NCI-H2196 (cell line): ENCODE data around the gene TSHZ2.

Experiments
- DNase-seq: peaks from one replicate; lab custom pipeline; 2025; ENCODE audit not compliant: unreplicated experiment; lab: John Stamatoyannopoulos, UW

The TSHZ2 gene

DNA sequence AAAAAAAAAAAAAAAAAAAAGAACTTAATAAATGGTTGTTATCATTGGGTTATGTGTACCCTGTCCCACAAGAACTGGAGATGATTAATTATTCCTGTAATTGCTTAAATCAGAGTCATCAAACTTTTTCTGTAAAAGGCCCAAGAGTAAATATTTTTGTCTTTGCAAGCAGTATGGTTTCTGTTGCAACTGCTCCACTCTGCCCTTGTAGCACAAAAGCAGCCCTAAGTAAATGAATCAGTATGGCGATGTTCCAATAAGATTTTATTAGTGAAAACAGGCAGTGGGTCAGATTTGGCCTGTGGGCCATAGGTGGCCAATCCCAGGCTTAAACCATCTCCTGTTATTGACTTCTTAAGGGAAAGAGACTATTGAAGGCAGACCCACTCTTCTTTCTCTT is 252.7 kb downstream of the TSHZ2 start:
- DNase-seq, result no peak

DNA sequence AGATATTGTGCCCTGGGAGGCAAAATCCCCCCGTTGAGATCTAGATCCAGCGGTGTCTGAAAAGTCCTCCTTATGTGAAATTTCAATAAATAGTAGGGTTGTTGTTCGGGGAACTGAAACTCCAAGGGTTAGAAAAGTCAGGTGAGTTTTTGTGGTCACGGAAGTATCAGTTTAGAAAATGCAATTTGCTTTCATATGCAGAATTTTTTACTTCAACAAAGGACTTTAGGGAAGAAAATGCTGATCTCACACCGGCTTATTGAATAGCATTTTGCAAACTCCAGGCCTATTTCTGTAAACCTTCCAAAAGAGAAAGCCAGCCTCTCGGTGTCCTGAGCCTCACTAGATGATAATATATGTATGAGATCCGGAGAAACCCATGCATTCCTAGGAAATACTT is 254.7 kb downstream of the TSHZ2 start:
- DNase-seq, result no peak

DNA sequence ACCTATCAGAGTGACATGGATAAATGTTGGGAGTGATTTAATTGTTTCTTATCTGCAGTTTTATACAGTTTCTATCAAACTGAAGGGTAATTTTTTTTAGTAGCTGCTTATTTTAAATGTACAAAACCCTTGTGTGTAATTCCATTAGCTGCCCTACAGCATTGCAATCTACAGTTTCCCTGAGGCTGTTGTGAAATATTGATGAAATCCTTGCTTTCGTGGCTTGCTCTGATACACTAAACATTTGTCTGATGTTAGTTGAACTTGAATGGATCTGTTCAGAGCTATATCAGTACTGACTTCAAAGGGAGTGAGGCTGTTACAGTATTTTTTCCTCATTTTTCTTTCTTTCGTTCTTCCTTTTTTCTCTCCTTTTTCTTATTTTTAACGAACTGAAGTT is 255.4 kb downstream of the TSHZ2 start:
- no peak for DNase-seq

DNA sequence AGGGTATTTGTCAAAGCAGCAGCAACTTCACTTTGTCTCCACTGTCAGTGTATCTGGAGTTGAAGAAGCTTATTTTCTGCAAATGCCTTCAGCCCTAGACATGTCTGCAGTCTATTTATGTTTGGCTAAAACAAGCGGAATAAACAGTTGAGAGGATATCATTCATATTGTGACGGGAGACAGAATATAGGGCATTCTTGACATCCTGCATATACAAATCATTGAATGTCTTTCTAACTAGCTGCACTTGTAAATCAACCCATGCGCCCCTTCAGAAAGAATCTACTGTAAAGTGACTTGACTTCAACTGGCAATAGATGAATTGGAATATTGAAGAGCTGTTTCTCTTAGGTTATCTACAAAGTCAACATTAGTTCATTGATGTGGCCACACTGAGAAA is 258.9 kb downstream of the TSHZ2 start:
- DNase-seq, result no peak

DNA sequence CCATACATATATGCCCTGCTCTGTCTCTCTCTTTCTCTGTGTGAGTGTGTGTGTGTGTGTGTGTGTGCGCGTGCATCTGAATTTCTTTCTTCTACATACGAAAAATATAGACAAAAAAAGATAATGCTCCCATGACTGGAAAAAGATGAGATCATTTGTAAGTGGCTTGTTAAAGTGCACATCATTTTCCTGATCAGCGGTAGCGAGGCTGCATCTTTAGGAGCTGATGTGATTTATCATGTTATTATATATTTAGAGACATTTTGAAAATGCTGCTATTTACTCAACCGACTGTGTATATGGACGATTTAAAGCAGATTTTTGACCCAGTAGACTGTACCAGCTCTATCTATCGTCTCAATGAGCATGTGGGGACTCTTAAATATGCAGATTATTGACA is 265.3 kb downstream of the TSHZ2 start:
- DNase-seq, result no peak

DNA sequence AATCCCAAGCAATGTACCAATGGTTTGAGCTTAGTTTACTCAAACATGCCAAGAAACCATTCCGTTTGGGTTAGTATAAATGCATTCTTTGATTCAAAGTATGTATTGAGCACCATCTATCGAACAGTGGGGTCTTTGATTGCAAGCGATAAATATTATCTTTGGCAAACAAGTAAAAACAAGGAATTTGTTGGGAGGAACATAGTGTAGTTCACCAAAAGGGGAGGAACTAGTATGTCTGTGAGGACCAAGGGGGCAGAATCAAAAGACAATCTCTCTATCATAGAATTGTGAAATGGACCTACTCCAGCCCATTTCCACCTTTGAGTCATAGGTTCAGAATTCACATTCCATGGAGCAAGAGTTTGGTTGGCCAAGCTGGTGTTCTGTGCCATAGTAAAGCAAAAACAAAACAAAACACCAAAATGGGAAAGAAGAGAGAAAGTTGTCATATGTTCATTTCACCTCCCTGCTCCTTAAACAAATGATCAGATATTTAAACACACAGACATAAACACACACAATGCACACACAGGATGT is 266.0 kb downstream of the TSHZ2 start:
- DNase-seq, result no peak

DNA sequence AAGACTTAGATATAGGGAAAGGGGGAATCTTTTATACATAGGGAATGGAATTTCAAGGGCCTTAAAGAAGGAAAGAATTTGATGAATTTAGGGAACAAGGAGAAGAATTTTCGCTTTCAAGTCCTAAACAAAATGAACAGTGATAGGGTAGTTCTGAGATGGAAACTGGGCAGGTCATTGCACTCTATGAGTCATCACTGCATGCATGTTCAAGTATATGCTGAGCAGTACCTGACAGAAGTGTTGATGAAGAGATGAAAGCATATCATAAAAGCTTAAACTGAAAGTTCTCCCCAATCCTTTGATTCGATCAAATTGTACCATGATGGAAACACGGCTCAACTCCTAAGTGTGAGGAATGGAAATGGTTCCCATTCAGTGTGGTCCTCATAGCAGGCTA is 271.0 kb downstream of the TSHZ2 start:
- DNase-seq, result no peak

DNA sequence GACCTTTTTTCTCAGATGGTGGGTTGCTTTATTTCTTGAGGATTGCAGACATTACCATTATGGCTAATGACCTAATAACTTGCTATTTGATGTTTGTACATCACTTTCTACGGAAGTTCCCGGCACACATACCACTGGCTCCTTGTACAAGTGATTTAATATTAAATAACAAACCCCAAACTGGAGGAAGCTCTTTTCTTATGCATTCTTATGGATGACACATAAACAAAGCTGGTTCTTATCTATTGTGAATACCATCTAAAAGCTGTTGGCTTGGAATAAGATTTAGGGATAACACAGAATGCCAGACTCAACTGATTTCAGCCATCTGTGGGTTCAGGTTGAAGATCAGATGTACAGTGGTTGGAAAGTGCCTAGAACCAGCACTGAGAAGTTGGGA is 272.6 kb downstream of the TSHZ2 start:
- DNase-seq, result no peak

DNA sequence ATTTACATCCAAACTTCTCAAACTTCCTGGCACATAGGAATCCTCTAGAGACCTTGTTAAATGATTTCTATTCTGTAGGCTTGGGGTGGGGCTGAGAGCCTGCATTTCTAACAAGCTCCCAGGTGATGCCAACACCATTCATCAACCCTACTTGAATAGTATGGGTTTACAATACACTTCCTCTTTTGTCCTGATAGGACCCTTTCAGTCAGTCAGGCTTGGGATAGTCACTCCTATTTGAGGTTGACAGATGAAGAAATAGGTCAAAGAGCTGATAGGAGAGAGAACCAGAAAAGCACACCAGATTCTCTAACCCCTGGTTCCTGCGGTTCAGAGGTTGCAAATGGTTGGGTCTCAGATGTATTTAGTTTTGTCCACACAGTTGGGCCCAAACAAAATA is 273.4 kb downstream of the TSHZ2 start:
- no peak for DNase-seq

DNA sequence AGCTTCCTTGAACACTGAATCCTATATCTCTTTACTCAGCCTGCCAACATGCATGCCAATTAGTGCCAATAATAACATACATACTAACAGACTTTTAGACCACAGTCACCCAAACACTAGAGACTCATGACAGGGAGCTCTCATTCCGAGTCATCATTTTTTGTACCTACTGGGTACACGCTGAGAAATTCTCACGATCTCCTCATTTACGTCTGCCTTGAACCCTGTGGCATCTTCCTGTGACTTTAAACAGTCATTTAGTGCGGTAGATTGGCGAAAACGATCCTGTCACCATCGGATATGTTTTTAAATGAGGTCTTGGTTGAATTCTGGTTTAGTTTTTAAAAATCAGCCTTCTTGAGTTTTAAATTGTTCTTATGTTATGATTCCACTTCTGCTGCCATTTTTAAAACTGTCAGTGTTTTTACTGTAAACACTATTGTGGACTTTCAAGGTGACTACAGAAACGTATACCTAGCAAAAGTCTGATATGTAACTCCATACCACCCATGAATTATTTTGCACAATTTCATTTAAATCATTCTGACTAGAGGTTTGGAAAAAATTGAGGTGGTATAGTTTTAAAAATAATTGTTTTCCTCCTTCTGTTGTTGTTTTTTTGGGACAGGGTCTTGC is 275.4 kb downstream of the TSHZ2 start:
- DNase-seq, result no peak

DNA sequence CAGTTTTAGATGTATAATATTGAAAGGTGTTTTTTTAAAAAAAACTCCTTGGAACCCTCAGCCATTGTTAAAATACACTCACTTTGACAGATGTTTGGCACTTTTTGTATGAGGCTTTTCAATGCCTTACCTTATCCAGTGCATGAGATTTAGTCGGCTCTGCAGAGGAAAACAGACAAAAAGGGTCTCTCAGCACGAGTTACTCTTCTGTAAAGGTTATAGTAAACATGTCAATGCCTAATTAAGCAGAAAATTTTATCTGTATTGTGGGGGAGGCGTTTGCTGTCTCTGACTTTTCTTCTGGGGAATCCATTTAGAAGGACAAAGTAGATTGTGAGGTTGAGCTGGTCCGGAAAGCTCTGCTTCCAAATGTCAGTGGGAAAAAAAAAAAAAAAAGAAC is 278.3 kb downstream of the TSHZ2 start:
- no peak for DNase-seq

DNA sequence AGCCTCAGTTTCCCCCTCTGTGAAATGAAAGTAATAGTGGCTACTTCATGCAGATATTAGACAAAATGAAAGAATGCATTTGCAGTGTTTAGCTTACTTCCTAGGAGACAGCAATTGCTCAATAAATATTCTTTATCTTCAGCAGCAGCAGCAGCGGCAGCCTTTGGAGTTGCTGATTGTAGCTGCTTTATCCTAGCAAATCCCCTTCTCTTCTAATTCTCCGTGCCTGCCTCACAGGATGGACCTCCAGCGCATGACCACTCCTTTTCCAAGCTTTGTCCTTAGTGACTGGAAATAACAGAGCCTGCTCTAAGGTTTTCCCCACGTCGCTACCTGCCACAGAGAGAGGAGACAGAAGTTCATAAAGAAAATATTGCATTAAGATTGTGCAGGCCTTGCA is 279.8 kb downstream of the TSHZ2 start:
- no peak for DNase-seq

DNA sequence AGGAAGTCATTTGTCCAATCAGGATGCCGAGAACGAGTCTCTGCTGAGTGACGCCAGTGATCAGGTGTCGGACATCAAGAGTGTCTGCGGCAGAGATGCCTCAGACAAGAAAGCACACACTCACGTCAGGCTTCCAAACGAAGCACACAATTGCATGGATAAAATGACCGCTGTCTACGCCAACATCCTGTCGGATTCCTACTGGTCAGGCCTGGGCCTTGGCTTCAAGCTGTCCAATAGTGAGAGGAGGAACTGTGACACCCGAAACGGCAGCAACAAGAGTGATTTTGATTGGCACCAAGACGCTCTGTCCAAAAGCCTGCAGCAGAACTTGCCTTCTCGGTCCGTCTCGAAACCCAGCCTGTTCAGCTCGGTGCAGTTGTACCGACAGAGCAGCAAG is 281.5 kb downstream of the TSHZ2 start:
- DNase-seq, result no peak

DNA sequence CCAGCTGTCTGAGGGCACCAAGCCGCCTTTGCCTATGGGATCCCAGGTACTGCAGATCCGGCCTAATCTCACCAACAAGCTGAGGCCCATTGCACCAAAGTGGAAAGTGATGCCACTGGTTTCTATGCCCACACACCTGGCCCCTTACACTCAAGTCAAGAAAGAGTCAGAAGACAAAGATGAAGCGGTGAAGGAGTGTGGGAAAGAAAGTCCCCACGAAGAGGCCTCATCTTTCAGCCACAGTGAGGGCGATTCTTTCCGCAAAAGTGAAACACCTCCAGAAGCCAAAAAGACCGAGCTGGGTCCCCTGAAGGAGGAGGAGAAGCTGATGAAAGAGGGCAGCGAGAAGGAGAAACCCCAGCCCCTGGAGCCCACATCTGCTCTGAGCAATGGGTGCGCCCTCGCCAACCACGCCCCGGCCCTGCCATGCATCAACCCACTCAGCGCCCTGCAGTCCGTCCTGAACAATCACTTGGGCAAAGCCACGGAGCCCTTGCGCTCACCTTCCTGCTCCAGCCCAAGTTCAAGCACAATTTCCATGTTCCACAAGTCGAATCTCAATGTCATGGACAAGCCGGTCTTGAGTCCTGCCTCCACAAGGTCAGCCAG is 283.0 kb downstream of the TSHZ2 start:
- no peak for DNase-seq

DNA sequence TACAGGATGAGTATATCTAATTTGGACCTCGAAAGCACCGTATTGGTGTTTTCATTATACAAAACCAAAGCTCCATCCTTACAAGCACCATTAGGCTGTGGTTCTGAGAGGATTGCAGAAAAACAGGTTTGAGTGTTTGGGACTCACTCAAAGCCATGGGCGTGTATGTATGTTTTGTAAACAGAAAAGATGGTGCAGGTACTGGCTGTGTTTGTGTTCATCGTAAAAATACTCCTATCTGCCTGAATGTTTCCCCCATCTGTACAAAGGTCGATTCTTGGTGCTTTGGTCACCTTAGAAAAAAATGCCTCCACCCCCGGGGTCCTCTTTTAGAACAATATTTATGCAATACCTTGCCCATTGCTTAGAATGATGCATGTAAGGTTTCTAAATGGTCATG is 286.6 kb downstream of the TSHZ2 start:
- no peak for DNase-seq

DNA sequence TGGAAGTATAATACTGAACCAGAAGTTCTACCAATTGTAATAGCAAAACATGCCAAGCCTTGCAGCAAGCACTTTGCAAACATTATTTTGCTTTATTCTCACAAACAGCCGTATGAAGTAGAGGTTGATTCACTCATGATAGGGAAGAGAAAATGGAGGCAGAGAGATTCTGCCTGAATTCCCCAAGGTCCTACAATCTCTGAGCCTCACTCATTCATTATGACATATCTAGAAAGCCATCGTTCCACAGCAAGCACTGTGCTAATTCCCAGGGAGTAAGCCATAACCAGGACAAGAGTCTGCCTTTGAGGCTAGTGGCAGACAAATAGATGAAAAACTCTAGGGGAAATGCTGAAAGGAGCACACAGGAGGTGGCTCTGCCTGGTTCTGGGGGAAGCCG is 288.0 kb downstream of the TSHZ2 start:
- DNase-seq, result no peak

DNA sequence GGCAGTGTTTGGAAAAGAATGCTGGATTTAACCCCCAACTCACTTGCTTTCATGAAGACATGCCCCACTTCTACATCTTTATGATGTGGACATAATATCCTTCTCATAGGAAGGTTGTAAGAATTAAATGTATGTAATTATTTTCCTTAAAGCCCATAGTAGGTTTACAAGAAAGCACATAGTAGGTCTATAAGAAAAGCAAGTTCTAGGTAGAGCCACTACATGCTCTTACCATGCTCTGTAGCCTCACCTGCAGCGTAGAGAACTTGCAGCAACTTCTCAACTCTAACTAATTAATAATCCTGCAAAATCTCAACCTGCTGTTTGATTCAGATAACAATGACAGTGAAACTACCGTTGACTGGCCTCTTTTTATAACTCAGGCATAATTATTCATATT is 288.4 kb downstream of the TSHZ2 start:
- no peak for DNase-seq

DNA sequence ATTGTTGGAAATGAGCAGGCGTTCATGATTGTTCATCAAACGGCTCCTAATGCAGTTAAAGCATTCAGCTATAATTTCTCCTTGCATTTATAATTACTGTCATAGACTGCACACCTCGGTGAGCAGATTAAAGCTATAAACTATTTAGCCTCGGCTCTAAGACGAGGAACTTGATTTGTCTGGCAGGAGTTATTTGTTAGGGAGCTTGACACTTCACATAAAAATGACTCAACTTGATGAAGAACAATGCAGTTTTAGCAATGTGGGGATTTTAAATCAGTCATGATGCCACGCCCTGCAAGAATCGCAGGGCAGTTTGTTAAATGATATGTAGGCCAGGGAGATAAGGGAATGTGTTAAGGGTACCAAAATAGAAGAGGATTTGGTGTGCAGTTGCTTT is 290.2 kb downstream of the TSHZ2 start:
- DNase-seq, result no peak

DNA sequence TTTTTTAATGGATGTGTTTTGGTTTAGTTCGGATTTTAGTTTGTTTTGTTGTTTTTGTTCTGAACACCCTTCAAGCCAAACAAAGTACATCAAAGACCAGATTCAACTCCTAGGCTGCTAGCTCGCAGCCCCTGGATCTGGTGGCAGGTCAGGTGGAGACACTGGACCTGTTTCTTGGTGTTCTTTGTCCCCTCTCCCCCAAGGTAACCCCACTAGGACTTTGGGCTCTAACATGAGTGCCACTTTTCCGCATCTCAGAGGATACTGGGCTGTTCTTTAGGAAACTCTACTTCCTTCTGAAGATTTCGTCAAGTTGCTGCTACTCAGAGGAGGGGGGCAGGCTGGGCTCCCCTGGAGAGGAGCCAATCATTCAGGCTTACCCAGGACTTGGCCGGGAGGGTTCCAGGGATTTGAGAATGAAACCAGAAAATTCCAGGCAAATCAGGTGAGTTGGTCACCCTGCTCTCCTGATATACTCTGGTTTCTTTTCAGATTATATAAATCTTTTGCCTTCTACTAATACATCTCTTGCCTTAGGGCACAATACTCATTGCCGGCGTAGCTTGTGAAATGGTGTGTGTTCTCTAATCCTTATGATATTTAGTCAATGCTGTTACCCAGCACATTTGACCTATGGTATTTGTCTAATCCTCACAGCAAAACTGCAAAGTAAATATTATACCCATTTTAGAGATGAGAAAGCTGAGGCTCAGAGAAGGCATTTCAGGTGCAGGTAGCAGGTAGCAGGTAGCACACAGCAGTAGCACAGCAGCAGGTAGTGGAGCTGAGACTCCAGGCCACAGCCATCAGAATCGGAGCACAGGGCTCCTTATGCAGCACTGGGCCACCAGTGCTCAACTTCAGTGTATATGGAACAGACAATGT is 291.6 kb downstream of the TSHZ2 start:
- no peak for DNase-seq

DNA sequence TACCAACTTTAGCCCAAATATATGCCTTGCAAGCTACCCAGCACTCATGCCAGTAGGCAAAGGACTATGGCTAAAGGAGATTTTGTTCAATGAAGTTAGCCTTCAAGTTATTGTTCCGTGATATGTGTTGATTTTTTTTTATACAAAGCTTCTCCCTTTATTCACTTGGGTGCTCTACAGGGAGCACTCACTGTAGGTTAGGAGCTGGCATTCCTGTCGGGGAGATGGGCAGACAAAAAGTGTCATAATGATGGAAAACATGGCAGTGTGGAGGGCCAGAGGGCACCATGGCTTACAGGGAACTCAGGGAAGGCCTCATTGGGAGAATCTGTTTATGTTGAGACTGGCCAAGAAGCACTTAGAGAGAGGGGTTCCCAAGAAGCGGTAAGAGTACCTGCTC is 292.4 kb downstream of the TSHZ2 start:
- no peak for DNase-seq

DNA sequence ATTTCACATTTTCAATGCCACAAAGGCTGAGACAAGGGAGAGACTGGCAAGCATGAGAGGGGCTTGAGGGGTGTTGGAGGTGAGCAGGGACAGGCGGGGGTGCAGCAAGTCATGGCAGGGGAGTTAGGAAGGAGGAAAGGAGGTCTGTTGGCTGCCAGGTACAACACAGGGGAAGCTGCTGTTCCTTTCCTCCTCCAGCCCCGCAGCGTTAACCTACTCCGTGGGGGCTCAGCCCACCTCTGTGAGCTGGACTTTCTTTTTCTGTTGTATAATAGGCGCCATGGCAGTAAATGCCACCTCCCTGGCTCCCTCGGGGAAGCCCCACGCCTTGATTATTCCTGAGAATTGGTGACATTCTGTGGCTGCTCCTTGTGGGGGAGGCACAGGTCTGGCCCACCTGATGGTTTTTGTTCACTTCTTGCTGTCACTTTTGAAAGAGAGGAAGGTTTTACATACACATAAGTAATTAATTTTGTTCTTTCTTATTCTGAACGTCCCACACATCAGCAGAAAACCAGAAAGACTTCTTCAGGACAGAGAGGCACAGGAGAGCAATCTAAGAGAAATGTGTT is 293.2 kb downstream of the TSHZ2 start:
- DNase-seq, result no peak

DNA sequence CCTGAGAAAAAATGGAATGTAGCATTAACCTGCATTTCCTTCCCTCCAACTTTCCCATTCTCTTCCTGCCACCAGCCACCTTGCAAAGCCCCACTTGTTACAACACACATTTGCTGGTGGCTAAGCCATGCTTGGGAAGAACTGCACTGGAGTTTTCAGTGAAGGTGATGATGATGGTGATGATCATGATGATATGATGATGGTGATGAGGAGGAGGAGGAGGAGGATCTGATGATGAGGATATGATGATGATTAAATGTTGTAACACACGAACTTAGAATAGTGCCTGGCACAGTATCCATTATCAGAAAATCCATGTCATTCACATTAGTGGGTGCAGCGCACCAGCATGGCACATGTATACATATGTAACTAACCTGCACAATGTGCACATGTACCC is 297.2 kb downstream of the TSHZ2 start:
- no peak for DNase-seq
